Breast epithelium (tissue), 3 donors: ENCODE measurements around the gene RESP18.

Experiments
- CTCF ChIP-seq, 3 donors: fragments of 450-650 bp; IDR thresholded peaks; one replicate each; pipeline ENCODE4 v1.5.1; 2016 to 2017; ENCODE audit warnings: antibody characterized with exemption in 3 of 3, mild to moderate bottlenecking in 3 of 3, moderate library complexity in 3 of 3
- POLR2AphosphoS5 ChIP-seq, 3 donors: sonication (generic); formaldehyde crosslinking; IDR thresholded peaks; one replicate each; pipeline ENCODE4 v1.6.1; 2017; ENCODE audit warnings: antibody characterized with exemption in 3 of 3

- TF ChIP-seq CTCF (IDR thresholded peaks at IDR 0.05) (no peak), POLR2AphosphoS5 (IDR thresholded peaks at IDR 0.05) (no peak)
These were observed 34.6 kb downstream of the RESP18 start for GRCh38 chr2:219297766-219298456.
